ENCODE measurements around the gene PEDS1. TPM values are rescaled to one million over a fixed set of nuclear protein-coding genes. Genes with fewer than 3 reads are reported as not detected.
A peak's percentile ranks its signal among the peaks of the same experiment; 100 is the strongest.

The PEDS1 gene
- total and polyA plus RNA-seq, 2 of the 4 experiments (the other 2 are of a cell fraction) = 24.0 to 59.9 TPM

DNA sequence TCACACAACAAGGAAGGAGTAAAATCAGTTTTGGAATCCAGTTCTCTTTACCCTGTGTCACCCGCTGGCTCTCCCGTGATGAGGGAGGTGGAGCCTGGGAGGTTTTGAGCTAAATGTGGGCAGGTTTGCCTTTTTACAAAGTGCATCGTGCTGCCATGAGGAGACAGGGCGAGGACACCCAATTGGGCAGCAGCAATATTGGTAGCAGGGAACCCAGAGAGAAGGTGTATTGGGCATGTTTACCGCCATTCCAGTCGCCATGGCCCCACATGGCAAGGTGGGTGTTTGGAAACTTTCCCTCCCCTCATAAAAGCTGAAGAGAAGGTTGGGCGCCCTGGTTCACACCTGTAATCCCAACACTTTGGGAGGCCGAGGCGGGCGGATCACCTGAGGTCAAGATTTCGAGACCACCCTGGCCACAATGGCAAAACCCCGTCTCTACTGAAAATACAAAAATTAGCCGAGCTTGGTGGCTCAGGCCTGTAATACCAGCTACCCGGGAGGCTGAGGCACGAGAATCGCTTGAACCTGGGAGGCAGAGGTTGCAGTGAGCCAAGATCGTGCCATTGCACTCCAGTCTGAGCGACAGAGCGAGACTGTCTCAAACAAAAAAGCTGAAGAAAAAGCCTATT lies 37.0 kb downstream of the PEDS1 start:
- Histone ChIP-seq H4K91ac (ENCODE audit: insufficient read depth, low read depth, low read length) (peak overlapping the region; percentile 67; the same call in 1 of the 2 replicates), H3K4me3 (ENCODE audit: insufficient read depth, low read depth, low read length) (peak overlapping the region; percentile 1; the same call in 1 of the 2 replicates), H3K27me3 (ENCODE audit: control insufficient read depth, insufficient read depth, low read length) (no peaks in the 10 kb centered on the region), H3K9me3 (ENCODE audit: control insufficient read depth, insufficient read depth, low read length) (no peaks in the 10 kb centered on the region), H2AK5ac (ENCODE audit: low read depth, low read length) (peak overlapping the region; percentile 40), H3K23ac (ENCODE audit: low read depth, low read length) (no peak overlapping the region; the same call in 1 of the 2 replicates), H3K4me1 (ENCODE audit: control insufficient read depth, insufficient read depth, low read length) (peaks cover 15% of the 10 kb centered on the region), H4K5ac (ENCODE audit: low read depth, low read length) (peak overlapping the region; percentile 90), H2BK120ac (ENCODE audit: low read depth, low read length) (no peak overlapping the region), H3K4me2 (ENCODE audit: low read depth, low read length) (peak overlapping the region; percentile 50), H3K79me1 (ENCODE audit: low read depth in 1 of 2, low read length in 2 of 2) (peaks cover 17 to 39% of the 10 kb centered on the region in 2 experiments), H4K8ac (ENCODE audit: low read depth in 2 of 2, low read length in 2 of 2) (peak overlapping the region; percentile 89 to 94), H3K56ac (ENCODE audit: extremely low read depth, insufficient read depth, low read length) (peak overlapping the region; percentile 16; the same call in 1 of the 2 replicates), H2AK9ac (replicated peaks; ENCODE audit: low read depth, low read length, poor library complexity) (peak overlapping the region; percentile 79), H3K9me1 (ENCODE audit: insufficient read depth, low read length) (peaks cover 7% of the 10 kb centered on the region), H3K4ac (ENCODE audit: low read depth, low read length) (peak overlapping the region; percentile 72), H3K14ac (replicated peaks; ENCODE audit: low read depth, low read length) (peak overlapping the region; percentile 36; the same call in 1 of the 2 replicates), H2AFZ (replicated peaks; ENCODE audit: low read length, poor library complexity) (peak overlapping the region; percentile 73), H3K18ac (ENCODE audit: low read depth, low read length) (no peak overlapping the region; the same call in 1 of the 2 replicates), H2BK20ac (ENCODE audit: low read depth, low read length) (no peak overlapping the region), H3K36me3 (ENCODE audit: control insufficient read depth, insufficient read depth, low read length) (no peaks in the 10 kb centered on the region), H3K9ac (ENCODE audit: low read depth, low read length) (peak overlapping the region; percentile 12; the same call in 1 of the 2 replicates), H2BK15ac (ENCODE audit: low read depth, low read length) (peak overlapping the region; percentile 16; the same call in 1 of the 3 replicates), H4K20me1 (ENCODE audit: insufficient read depth, low read length) (peaks cover 16% of the 10 kb centered on the region), H2BK5ac (ENCODE audit: low read depth, low read length, poor library complexity, severe bottlenecking) (peak overlapping the region; percentile 47), H3K27ac (ENCODE audit: insufficient read depth, low read length) (peak overlapping the region; percentile 10)
- ChIA-PET CTCF (no interaction called here), POLR2A (ENCODE audit: unreplicated experiment) (interaction anchor here (1.1 kb wide), 1 partner anchor 50 kb away, joined by 3 read pairs; no protein-coding TSS in a partner anchor)
- no TSS peak for BruUV-seq (replicated peaks)
- intact Hi-C loops (cut with micrococcal nuclease) (loop anchor here (2.0 kb wide), 1 partner anchor 14 kb away; no protein-coding TSS in a partner anchor), in situ Hi-C loops (cut with MboI; ENCODE audit: low sequenced_read_pairs) (no loop called here), dilution Hi-C loops (cut with HindIII; ENCODE audit: low sequenced_read_pairs, unreplicated experiment) (no loop called here)
- ATAC-seq (ENCODE audit: low read depth) (no peak), DNase-seq (no peak)
- TF ChIP-seq SMC3 (IDR thresholded peaks at IDR 0.05; ENCODE audit: low read depth, low read length) (no peak), NFE2L2 (IDR thresholded peaks at IDR 0.05; ENCODE audit: low read depth, low read length) (no peak), BHLHE40 (IDR thresholded peaks at IDR 0.05; ENCODE audit: low read depth, low read length) (no peak)
- 97% methylated on average over 5 of the region's 19 CpGs; no CpG with 5 or more reads in 1 of the 2 experiments for WGBS, 2 experiments (ENCODE audit: extremely low coverage in 2 of 2, insufficient read length in 1 of 2)

Measured in IMR-90 (cell line).